Hepatocyte (in vitro differentiated cells): ENCODE measurements around the gene STT3A.

Experiments
- EZH2 ChIP-seq: fragments of 200-600 bp; sonication (generic); IDR thresholded peaks from 2 replicates; pipeline ENCODE4 v1.6.1; 2016; ENCODE audit warnings: antibody characterized with exemption, mild to moderate bottlenecking, borderline replicate concordance
- TF ChIP-seq, protein P1 (sequence below): fragments of 200-600 bp; sonication (generic); IDR thresholded peaks from 2 replicates; pipeline ENCODE4 v1.5.1; 2016; ENCODE audit warnings: antibody characterized with exemption, mild to moderate bottlenecking; ENCODE audit not compliant: poor library complexity

DNA sequence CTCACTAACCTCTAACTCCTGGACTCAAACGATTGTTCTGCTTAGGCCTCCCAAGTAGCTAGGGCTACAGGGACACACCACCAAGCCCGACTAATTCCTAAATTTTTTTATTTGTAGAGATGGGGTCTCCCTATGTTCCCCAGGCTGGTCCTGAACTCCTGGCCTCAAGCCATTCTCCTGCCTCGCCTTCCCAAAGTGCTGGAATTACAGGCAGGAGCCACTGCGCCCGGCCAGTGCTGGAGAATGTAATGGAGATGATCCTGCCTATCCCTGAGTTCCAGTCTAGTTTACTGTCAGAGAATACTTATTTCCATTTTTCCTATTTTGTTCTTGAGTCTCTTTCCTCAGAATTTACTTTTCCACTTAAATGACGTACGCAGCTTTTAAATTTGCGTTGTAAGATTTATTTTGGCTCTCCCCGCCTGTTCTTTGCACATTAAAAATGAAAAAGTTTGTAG, 32.1 kb downstream of the STT3A start, which contains the start of gene CHEK1:
- TF ChIP-seq, protein P1, sequence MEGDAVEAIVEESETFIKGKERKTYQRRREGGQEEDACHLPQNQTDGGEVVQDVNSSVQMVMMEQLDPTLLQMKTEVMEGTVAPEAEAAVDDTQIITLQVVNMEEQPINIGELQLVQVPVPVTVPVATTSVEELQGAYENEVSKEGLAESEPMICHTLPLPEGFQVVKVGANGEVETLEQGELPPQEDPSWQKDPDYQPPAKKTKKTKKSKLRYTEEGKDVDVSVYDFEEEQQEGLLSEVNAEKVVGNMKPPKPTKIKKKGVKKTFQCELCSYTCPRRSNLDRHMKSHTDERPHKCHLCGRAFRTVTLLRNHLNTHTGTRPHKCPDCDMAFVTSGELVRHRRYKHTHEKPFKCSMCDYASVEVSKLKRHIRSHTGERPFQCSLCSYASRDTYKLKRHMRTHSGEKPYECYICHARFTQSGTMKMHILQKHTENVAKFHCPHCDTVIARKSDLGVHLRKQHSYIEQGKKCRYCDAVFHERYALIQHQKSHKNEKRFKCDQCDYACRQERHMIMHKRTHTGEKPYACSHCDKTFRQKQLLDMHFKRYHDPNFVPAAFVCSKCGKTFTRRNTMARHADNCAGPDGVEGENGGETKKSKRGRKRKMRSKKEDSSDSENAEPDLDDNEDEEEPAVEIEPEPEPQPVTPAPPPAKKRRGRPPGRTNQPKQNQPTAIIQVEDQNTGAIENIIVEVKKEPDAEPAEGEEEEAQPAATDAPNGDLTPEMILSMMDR: no peak
- TF ChIP-seq EZH2: no peak
